GM18508 (cell line): ENCODE data around the gene CARD9.
"Not testable (repeated sequence)": the region's sequence is repeated elsewhere in the genome, so short reads cannot be mapped to it uniquely, and the experiment has no call there.

Experiments
- ATAC-seq: cut with Tn5 transposase; IDR thresholded peaks from one replicate; pipeline ENCODE4 v1.9.1; 2021; ENCODE audit warnings: moderate number of reproducible peaks; ENCODE audit not compliant: insufficient read depth, unreplicated experiment

Gene CARD9

GRCh38 chr9:136352682-136353081 is 20.8 kb downstream of the CARD9 start:
- ATAC-seq, result no peak

- ATAC-seq, result not testable (repeated sequence)
Measured at GRCh38 chr9:136351868-136352267, 21.6 kb downstream of the CARD9 start.

GRCh38 chr9:136351252-136351800 is 22.1 kb downstream of the CARD9 start:
- ATAC-seq, result no peak

GRCh38 chr9:136349546-136349945 is 23.9 kb downstream of the CARD9 start:
- ATAC-seq, result no peak

- no peak for ATAC-seq
Measured at GRCh38 chr9:136348691-136349090, 24.8 kb downstream of the CARD9 start.

GRCh38 chr9:136347472-136348256 is 25.8 kb downstream of the CARD9 start:
- no peak for ATAC-seq

- ATAC-seq, result no peak
Measured at GRCh38 chr9:136346927-136347465, 26.5 kb downstream of the CARD9 start.

GRCh38 chr9:136346157-136346481 is 27.4 kb downstream of the CARD9 start:
- no peak for ATAC-seq

GRCh38 chr9:136345281-136346156 is 27.9 kb downstream of the CARD9 start:
- ATAC-seq, result no peak

GRCh38 chr9:136344544-136345280 is 28.8 kb downstream of the CARD9 start:
- ATAC-seq, result no peak

GRCh38 chr9:136343884-136344269 is 29.6 kb downstream of the CARD9 start:
- ATAC-seq, result no peak

- ATAC-seq, result no peak
Measured at GRCh38 chr9:136343121-136343883, 30.2 kb downstream of the CARD9 start.

GRCh38 chr9:136342181-136343120 is 31.0 kb downstream of the CARD9 start:
- ATAC-seq, result no peak

- ATAC-seq, result no peak
Measured at GRCh38 chr9:136341769-136342168, 31.7 kb downstream of the CARD9 start.

- ATAC-seq, result no peak
Measured at GRCh38 chr9:136341042-136341655, 32.3 kb downstream of the CARD9 start.

GRCh38 chr9:136340356-136341041 is 33.0 kb downstream of the CARD9 start:
- no peak for ATAC-seq

GRCh38 chr9:136339958-136340310 is 33.5 kb downstream of the CARD9 start:
- ATAC-seq, result no peak
